Fibroblast of skin of abdomen (primary cell): ENCODE measurements around the gene OTOP1.
"Not testable (repeated sequence)": the region's sequence is repeated elsewhere in the genome, so short reads cannot be mapped to it uniquely, and the experiment has no call there.

ENCODE experiments used
- DNase-seq: peaks from one replicate; pipeline ENCODE4 v3.0.0-alpha.2; 2013

Gene OTOP1

DNA sequence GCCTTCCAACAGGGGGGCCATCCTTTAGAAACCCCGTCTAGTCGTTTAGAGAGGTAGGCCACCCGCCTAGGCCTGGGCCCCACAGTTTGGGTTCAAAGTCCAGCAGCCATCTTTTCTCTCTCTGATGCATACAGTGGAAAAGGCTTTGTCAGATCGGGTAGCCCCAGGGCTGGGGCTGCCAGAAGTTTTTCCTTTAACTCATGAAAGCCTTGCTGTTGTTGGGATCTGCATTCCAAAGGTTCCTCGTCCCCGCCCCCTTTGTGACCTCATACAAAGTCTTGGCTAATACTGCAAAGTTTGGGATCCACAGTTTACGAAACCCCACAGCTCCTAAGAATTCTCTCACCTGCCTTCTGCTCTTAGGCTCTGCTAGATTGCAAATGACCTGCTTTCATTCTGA is 64.5 kb downstream of the OTOP1 start:
- DNase-seq, result not testable (repeated sequence)

DNA sequence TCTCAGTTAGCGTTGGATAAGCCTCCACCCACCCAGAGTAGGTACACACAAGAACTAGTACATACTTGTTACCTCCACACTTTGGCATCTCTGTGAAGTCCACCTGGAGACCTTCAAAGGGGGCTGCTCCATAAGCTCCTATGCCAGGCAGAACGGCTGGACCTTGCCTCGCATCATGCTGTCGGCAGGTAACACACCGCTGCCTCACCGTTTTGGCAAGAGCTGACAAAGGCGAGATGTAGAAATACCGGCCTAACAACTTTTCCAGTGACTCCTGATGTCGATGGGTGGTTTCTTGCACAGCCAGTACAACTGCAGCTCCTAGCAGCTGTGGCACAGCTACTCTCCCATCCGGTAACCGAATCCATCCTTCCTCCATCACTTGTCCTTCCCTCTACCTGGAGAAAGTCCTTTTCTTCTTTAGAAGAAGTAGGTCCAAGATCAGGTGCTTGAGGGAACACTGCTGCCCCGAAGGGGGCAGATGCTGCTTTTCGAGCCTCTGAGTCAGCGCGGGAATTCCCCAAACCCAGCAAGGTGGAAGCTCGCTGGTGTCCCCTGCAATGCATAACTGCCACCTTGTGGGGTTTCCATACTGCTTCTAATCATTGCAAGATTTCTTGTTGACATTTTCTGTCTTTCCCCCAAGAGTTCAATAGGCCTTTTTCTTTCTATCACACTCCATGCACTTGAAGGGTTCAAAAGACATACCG is 65.6 kb downstream of the OTOP1 start:
- DNase-seq, result not testable (repeated sequence)

DNA sequence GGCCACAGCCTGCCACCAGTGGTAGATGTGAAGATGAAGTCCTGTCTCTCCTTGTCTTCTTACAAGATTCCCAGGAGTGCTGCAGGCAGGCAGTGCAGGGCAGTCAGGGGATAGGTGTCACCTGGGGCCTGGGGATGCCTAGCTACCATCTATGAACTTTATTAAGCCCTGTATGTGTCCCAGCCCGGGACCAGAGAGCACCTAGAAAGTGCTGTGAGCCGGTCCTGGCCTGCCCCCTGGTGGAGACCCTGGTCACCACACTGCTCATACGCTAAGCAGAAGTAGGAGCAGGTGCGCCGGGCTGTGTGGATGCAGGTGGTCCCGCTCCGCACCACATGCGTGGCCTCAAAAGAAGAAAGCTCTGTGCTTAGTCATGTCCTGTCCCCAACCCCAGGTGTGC is 81.1 kb downstream of the OTOP1 start:
- DNase-seq, result not testable (repeated sequence)

DNA sequence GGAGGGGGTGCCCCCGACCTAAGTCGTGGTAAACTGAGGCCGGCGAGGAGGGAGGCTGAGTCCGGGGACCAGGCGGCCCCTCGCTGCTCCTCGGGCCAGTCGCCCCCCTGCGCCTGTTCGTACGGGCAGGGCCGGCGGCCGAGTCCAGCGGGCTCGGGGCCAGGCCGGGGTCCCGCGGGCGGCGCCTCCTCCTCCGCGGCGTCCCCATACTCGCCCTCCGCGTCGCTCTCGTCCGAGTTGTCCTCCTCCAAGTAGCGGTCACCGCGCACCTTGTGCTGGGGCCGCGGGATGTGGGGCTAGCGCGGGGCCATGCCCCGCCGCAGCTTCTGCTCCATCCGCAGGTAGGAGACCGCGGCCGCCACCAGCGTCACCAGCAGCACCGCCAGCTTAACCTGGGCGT is 83.4 kb downstream of the OTOP1 start:
- not testable (repeated sequence) for DNase-seq

DNA sequence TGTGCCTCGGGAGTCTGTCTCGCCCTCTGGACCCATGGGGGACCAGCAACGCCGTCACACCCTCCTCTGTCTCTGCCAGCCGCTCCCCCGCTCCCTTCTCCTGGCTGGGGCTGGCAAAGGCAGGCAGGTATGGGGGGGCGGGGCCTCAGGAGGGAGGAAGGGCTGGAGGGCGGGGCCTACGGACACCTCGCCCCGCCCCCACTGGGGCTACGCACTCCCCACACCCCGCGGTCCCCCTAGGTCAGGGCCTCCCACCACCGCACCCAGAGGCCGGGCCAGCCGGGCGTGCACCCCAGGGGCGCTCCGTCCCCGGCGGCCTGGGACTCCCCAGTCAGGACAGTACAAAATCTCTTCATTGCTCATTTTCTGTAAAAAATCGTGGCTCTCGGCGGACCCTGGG is 84.0 kb downstream of the OTOP1 start:
- DNase-seq, result not testable (repeated sequence)

DNA sequence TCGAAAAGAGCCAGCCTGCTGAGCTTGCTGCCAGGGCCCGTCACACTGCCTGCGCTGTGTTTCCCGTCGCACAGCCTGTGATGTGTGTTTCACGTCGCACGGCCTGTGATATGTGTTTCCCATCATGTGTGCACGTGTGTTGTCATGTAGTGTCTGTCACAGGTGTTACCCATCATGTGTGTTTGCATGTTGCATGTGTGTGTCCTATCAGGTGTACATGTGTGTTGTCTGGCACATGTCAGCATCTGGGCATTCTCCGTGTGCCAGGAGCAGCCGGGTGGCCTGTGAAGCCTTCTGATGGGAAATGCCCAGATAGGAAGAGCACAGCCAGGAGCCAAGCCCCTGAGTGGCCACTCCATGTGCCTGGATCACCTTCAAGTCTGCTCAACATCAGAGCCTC is 85.5 kb downstream of the OTOP1 start:
- DNase-seq, result not testable (repeated sequence)
